AG04450 (cell line): ENCODE measurements around the gene CCL15. TPM values are rescaled to one million over a fixed set of nuclear protein-coding genes. Genes with fewer than 3 reads are reported as not detected.

Experiments
- CTCF ChIA-PET: fragments of 300-600, 350-600 bp; formaldehyde crosslinking; extraction: SDS; loops from one replicate; lab custom pipeline; 2022; ENCODE audit warnings: antibody characterized with exemption, inconsistent platforms; lab: Charles Lee
- POLR2A ChIA-PET: fragments of 350-600 bp; formaldehyde crosslinking; extraction: SDS; loops from one replicate; lab custom pipeline; 2021; ENCODE audit warnings: antibody characterized with exemption, inconsistent platforms; lab: Yijun Ruan, JAX
- DNase-seq: peaks from one replicate; pipeline ENCODE4 v3.0.0-alpha.2; 2011; ENCODE audit warnings: low read depth, low spot score
- H3K27ac ChIP-seq: one replicate; pipeline ENCODE4 v1.5.1; 2012; ENCODE audit warnings: low read depth, low read length, control low read depth
- H3K27me3 ChIP-seq: one replicate; pipeline ENCODE4 v1.6.0; 2012; ENCODE audit warnings: low read length; ENCODE audit not compliant: control insufficient read depth, insufficient read depth
- H3K4me3 ChIP-seq: 2 replicates; pipeline ENCODE4 v1.5.1; 2011; ENCODE audit warnings: mild to moderate bottlenecking, low read depth, low read length, control low read depth
- H3K9me3 ChIP-seq: 2 replicates; pipeline ENCODE4 v1.5.1; 2012; ENCODE audit warnings: low read length; ENCODE audit not compliant: control insufficient read depth, insufficient read depth
- polyA plus RNA-seq: library from polyadenylated mRNA; depleted of rRNA; stranded (reverse); fragments of >200 nt; gene quantifications from 2 replicates; pipeline ENCODE4 v1.2.3, GENCODE V29; 2011
- TF ChIP-seq, protein P1 (sequence below): IDR thresholded peaks from 2 replicates; pipeline ENCODE4 v1.5.1; 2011; ENCODE audit warnings: low read depth, low read length, control low read depth, inconsistent platforms

CCL15 gene
- polyA plus RNA-seq, 1 experiment, result not detected

GRCh38 chr17:35984140-35984539, 17.2 kb downstream of the CCL15 start:
- Histone ChIP-seq H3K9me3 (no peaks in the 10 kb centered on the region), H3K27ac (no peak overlapping the region), H3K27me3 (no peaks in the 10 kb centered on the region), H3K4me3 (no peak overlapping the region)
- CTCF ChIA-PET, result interaction anchor here (1.0 kb wide), 1 partner anchor 15 kb away, joined by 3 read pairs; no protein-coding TSS in a partner anchor
- no peak for DNase-seq
- TF ChIP-seq, protein P1, sequence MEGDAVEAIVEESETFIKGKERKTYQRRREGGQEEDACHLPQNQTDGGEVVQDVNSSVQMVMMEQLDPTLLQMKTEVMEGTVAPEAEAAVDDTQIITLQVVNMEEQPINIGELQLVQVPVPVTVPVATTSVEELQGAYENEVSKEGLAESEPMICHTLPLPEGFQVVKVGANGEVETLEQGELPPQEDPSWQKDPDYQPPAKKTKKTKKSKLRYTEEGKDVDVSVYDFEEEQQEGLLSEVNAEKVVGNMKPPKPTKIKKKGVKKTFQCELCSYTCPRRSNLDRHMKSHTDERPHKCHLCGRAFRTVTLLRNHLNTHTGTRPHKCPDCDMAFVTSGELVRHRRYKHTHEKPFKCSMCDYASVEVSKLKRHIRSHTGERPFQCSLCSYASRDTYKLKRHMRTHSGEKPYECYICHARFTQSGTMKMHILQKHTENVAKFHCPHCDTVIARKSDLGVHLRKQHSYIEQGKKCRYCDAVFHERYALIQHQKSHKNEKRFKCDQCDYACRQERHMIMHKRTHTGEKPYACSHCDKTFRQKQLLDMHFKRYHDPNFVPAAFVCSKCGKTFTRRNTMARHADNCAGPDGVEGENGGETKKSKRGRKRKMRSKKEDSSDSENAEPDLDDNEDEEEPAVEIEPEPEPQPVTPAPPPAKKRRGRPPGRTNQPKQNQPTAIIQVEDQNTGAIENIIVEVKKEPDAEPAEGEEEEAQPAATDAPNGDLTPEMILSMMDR, result no peak
- POLR2A ChIA-PET, result no interaction called here

GRCh38 chr17:35982409-35983191, 18.8 kb downstream of the CCL15 start:
- Histone ChIP-seq H3K27me3 (no peaks in the 10 kb centered on the region), H3K4me3 (no peak overlapping the region), H3K9me3 (no peaks in the 10 kb centered on the region), H3K27ac (no peak overlapping the region)
- POLR2A ChIA-PET, result no interaction called here
- DNase-seq, result no peak
- TF ChIP-seq, protein P1, result no peak
- CTCF ChIA-PET, result interaction anchor here (1.0 to 1.5 kb wide), 2 partner anchors 13 to 167 kb away, joined by 5 read pairs; no protein-coding TSS in a partner anchor

GRCh38 chr17:35981908-35982330, 19.4 kb downstream of the CCL15 start:
- DNase-seq, result no peak
- no peaks in the 10 kb centered on the region for H3K9me3 ChIP-seq
- ChIA-PET CTCF (interaction anchor here (1.0 to 1.5 kb wide), 2 partner anchors 12 to 168 kb away, joined by 5 read pairs; no protein-coding TSS in a partner anchor), POLR2A (no interaction called here)
- H3K27me3 ChIP-seq, result no peaks in the 10 kb centered on the region
- no peak overlapping the region for H3K27ac ChIP-seq
- no peak overlapping the region for H3K4me3 ChIP-seq
- TF ChIP-seq, protein P1, result no peak

DNA sequence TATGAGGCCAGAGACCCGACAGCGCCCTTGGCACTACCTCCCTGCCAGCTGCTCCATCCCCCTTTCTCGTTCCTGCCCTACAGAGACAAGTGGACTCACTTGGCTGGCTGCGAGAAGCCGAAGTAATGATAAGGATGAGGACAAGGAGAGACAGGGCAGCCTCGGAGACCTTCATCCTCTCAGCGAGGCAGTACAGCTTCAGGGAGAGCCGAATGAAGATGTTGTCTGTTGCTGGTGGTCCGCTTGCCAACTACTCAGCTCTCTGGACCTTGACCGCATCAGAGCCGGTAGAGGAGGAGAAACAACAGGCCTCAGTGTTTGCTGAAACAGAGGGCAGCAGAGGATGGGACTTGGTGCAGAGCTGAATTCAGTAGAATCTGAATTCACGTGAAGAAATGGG, 20.1 kb downstream of the CCL15 start, which contains the start of gene CCL16:
Gene CCL16 (minus strand): TSS at position 252 of the 400 bp plus-strand sequence. CDS start 77 bp downstream, at position 175.
- Histone ChIP-seq H3K27ac (no peak within 1 kb of the TSS), H3K9me3 (no peaks in the 10 kb centered on the region), H3K4me3 (no peak within 1 kb of the TSS), H3K27me3 (no peaks in the 10 kb centered on the region)
- POLR2A ChIA-PET, result no interaction called here
- CTCF ChIA-PET, result interaction anchor here (0.7 to 1.5 kb wide), 2 partner anchors 12 to 169 kb away, joined by 4 to 5 read pairs; no protein-coding TSS in a partner anchor
- DNase-seq, result no peak
- TF ChIP-seq, protein P1, result no peak

DNA sequence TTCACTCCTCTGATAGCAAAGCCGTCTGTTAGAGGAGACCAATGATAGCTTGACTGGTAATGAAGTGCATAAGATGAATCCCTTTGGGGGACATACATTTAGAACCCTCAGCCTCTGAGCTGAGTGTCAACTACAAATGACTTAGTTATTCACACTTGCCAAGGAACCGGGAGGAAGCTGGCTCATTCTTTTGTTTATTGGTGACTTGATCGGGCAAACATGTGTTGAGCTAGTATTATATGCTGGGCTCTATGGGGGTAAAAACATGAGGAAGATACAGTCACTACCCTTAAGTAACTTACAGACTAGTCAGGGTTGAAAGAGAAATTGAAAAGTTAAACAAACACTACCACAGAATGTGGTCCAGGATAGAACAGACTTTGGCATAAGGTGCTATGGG, 23.0 kb downstream of the CCL15 start:
- H3K27me3 ChIP-seq, result no peaks in the 10 kb centered on the region
- H3K4me3 ChIP-seq, result no peak overlapping the region
- POLR2A ChIA-PET, result no interaction called here
- H3K9me3 ChIP-seq, result no peaks in the 10 kb centered on the region
- CTCF ChIA-PET, result interaction anchor here (2.1 kb wide), 1 partner anchor 9 kb away, joined by 8 read pairs; no protein-coding TSS in a partner anchor
- H3K27ac ChIP-seq, result no peak overlapping the region
- TF ChIP-seq, protein P1, result no peak
- no peak for DNase-seq
